HS-27A (cell line): ENCODE measurements around the gene CD44.

ENCODE experiments used
- DNase-seq: peaks from one replicate; pipeline ENCODE4 v3.0.0-alpha.2; 2012; ENCODE audit warnings: low read depth, missing footprints

Gene CD44

GRCh38 chr11:35261197-35261596 is 122.2 kb downstream of the CD44 start:
- DNase-seq, result no peak

GRCh38 chr11:35262056-35262455 is 123.1 kb downstream of the CD44 start:
- no peak for DNase-seq

DNA sequence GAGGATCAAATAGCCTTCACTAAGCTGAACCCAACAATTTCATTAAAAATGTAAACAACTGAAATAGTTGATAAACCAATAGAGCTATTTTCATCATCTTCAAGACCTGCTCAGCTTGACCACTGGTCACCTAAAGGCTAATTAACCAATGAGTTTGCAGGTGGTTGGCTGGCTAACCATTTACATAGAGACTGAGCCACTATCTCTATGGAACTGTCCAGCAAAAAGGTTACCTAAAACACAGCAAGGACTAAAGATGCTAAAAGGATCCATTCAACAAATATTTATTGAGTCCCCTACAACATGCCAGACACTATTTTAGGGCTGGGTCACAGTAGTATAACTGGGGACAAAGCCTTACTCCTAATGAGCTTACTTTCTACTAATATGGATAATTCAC is 123.8 kb downstream of the CD44 start:
- DNase-seq, result no peak

- DNase-seq, result no peak
Observed at GRCh38 chr11:35265755-35266454, 126.9 kb downstream of the CD44 start.

DNA sequence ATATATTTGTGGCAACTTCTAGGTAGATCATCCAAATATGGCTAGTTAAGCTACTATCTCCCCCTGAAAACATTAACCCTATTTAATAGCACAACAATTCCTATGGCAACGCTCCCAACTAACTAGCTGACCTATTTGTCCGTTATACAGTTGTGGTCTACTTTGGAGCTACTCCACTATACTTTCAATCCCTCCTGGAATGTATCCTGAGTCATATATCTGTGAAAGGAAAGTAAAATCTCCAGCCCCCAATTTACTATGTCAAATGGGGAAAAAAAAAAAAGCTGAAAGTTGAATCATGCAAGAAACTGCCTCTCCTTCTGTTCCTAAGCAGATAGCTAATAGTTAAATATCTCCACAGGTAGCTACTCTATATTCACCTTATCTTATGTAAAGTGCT is 128.5 kb downstream of the CD44 start:
- DNase-seq, result no peak

GRCh38 chr11:35270342-35270741 is 131.4 kb downstream of the CD44 start:
- no peak for DNase-seq

DNA sequence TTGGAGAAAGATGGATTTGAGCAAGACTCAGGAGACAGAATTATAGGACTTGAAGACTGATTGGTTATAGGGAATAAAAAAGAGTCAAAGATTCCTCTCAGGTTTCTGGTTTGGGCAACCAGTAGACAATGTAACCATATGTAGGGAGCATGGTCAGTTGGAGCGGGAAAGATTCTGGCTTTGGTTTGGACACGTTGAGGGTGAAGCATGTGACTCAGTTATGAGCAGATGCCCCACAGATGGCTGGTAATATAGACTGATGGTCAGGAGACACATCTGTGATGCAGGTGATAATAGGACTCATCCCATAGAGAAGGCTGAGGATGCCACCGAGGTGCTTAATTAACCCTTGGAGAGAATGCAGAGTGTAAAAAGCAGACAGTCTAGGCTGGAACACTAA is 132.1 kb downstream of the CD44 start:
- DNase-seq, result no peak

DNA sequence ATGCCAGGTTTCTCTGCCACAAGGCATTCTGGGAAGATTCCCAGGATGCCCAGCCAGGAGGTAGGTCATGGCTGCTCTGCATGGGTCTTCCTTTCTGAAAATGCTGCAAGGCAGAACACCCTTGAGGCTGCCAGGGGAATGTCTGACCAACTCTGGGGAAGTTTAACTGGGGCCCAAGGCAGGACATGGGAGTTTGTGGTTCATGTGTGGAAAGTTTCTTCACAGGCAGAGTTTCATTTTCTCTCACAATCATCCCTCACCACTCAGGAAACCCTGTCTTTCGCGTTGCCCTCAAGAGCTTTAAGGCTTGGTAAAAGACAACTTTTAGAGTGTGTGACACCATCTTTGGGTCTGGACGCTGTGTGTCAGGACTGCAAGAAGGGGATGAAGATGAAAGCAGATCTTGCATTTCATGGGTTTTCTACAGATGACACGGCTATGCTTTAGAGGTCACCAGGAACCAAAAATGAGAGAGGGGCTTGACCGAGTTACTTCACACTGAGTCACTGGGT is 133.5 kb downstream of the CD44 start:
- DNase-seq, result no peak

- DNase-seq, result no peak
Observed at GRCh38 chr11:35274909-35275785, 136.2 kb downstream of the CD44 start.

- DNase-seq, result no peak
Observed at GRCh38 chr11:35275786-35276170, 136.8 kb downstream of the CD44 start.

DNA sequence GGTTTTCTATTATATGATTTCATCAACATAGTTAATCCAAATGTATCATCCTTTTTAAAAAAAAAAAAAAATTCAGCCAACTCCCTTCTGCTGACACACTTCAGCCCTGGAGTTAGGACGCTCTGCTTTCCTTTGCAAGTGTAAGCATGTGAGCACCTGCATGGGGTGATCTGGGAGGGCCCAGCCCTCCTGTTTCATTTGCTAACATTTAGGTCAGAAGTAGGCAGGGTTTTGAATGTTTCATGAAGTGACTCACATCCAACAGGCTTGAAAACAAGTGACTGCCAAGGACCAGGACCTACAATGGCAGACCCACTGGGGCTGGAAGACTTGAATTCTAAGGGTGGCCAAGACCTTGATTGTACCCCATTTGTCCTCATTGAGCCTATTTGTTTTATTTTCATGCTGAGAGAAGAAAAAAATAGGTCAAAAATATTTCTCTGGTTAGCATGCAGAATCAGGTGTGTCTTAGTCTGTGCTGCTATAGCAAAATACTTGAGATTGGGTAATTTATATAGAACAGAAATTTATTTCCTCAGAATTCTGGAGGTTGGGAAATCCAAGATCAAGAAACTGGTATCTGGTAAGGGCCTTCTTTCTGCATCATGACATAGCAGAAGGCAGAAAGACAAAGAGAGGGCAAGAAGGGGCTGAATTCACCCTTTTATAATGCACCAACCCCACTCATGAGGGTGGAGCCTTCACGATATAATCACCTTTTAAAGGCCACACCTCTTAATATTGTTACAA is 137.6 kb downstream of the CD44 start:
- no peak for DNase-seq

- no peak for DNase-seq
Observed at GRCh38 chr11:35277827-35278226, 138.9 kb downstream of the CD44 start.

- no peak for DNase-seq
Observed at GRCh38 chr11:35280727-35281126, 141.8 kb downstream of the CD44 start.

- no peak for DNase-seq
Observed at GRCh38 chr11:35281169-35281688, 142.3 kb downstream of the CD44 start.
